Stimulated activated naive CD8-positive, alpha-beta T cell treated with anti-CD3 and anti-CD28 coated beads, Interleukin-15, amount 100 ng/mL, for 72 hours (primary cell): ENCODE results near the gene CASP8AP2.
A peak's percentile ranks its signal among the peaks of the same experiment; 100 is the strongest.
"Not testable (repeated sequence)": the region's sequence is repeated elsewhere in the genome, so short reads cannot be mapped to it uniquely, and the experiment has no call there.

Experiments used
- ATAC-seq: fragments of 150-1000 bp; cut with Tn5 transposase; 2 replicates; pipeline ENCODE4 v1.10.0; 2021; ENCODE audit warnings: mild to moderate bottlenecking, moderate library complexity
- DNase-seq, 2 donors: peaks; one replicate each; pipeline ENCODE4 v3.0.0; 2021 to 2022
- H3K27ac Mint-ChIP-seq, 2 donors: one replicate each; pipeline ENCODE4 v1.8.0; 2022; ENCODE audit warnings: mild to moderate bottlenecking in 2 of 2, mixed read lengths in 2 of 2, moderate library complexity in 2 of 2
- H3K27me3 Mint-ChIP-seq: one replicate; pipeline ENCODE4 v1.8.0; 2022; ENCODE audit warnings: mixed read lengths
- H3K4me1 Mint-ChIP-seq: one replicate; pipeline ENCODE4 v1.8.0; 2022; ENCODE audit warnings: mild to moderate bottlenecking, mixed read lengths
- H3K4me3 Mint-ChIP-seq, 2 donors: one replicate each; pipeline ENCODE4 v1.8.0; 2022; ENCODE audit warnings: mild to moderate bottlenecking in 2 of 2, mixed read lengths in 2 of 2, moderate library complexity in 1 of 2
- H3K9me3 Mint-ChIP-seq, 2 donors: one replicate each; pipeline ENCODE4 v1.8.0; 2022; ENCODE audit warnings: mixed read lengths in 2 of 2

CASP8AP2 gene

DNA sequence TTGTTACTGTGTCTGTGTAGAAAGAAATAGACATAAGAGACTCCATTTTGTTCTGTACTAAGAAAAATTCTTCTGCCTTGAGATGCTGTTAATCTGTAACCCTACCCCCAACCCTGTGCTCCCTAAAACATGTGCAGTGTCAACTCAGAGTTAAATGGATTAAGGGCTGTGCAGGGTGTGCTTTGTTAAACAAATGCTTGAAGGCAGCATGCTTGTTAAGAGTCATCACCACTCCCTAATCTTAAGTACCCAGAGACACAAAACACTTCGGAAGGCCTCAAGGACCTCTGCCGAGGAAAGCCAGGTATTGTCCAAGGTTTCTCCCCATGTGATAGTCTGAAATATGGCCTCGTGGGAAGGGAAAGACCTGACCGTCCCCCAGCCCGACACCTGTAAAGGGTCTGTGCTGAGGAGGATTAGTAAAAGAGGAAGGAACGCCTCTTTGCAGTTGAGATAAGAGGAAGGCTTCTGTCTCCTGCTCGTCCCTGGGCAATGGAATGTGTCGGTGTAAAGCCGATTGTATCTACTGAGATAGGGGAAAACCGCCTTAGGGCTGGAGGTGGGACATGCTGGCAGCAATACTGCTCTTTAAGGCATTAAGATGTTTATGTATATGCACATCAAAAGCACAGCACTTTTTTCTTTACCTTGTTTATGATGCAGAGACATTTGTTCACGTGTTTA lies 61.3 kb downstream of the CASP8AP2 start:
- Mint-ChIP-seq H3K27me3 (peaks cover 53% of the 10 kb centered on the region), H3K4me1 (peaks cover 19% of the 10 kb centered on the region)
- ATAC-seq, H3K4me3 Mint-ChIP-seq, H3K27ac Mint-ChIP-seq, H3K9me3 Mint-ChIP-seq, DNase-seq: not testable (repeated sequence)

DNA sequence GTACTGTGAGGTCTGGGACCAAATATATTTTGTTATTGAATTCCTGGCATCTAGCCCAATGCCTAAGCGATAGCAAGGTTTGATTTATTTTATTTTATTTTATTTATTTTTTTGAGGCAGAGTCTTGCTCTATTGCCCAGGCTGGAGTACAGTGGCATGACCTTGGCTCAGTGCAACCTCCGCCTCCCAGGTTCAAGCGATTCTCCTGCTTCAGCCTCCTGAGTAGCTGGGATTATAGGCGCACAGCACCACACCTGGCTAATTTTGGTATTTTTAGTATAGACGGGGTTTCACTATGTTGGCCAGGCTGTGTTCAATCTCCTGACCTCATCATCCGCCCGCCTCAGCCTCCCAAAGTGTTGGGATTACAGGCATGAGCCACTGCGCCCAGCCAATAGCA lies 62.9 kb downstream of the CASP8AP2 start:
- not testable (repeated sequence) for DNase-seq, ATAC-seq, H3K9me3 Mint-ChIP-seq, H3K27ac Mint-ChIP-seq, H3K4me3 Mint-ChIP-seq
- H3K27me3 Mint-ChIP-seq, result peaks cover 66% of the 10 kb centered on the region
- peaks cover 19% of the 10 kb centered on the region for H3K4me1 Mint-ChIP-seq

DNA sequence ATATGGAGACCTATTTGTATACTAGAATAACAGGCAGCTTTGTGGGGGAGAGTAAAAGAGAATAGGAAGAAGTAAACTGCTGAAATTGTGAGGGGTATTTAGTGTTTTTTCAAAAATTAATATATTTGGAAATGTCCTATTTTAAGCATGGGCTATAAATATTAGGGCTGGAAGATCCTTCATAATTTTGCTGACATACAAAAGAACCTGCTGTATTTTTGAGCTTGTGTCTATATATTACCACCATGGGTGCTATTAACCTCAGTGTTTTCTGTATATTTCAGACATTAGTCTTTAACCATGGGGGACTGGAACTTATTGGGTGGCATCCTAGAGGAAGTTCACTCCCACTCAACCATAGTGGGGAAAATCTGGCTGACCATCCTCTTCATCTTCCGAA lies 64.5 kb downstream of the CASP8AP2 start, which contains the start of gene GJA10:
Gene GJA10, plus strand, starts transcription at position 301 of the 400 bp plus-strand sequence. Its CDS starts 0 bp downstream, at position 301.
- Mint-ChIP-seq H3K4me1 (peaks cover 11% of the 10 kb centered on the region), H3K4me3 (no peak within 1 kb of the TSS), H3K27ac (peak within 1 kb of the TSS in 1 of 2 donors; percentile 41), H3K9me3 (no peaks in the 10 kb centered on the region), H3K27me3 (peaks cover 60% of the 10 kb centered on the region)
- ATAC-seq (no peak), DNase-seq (no peak)

DNA sequence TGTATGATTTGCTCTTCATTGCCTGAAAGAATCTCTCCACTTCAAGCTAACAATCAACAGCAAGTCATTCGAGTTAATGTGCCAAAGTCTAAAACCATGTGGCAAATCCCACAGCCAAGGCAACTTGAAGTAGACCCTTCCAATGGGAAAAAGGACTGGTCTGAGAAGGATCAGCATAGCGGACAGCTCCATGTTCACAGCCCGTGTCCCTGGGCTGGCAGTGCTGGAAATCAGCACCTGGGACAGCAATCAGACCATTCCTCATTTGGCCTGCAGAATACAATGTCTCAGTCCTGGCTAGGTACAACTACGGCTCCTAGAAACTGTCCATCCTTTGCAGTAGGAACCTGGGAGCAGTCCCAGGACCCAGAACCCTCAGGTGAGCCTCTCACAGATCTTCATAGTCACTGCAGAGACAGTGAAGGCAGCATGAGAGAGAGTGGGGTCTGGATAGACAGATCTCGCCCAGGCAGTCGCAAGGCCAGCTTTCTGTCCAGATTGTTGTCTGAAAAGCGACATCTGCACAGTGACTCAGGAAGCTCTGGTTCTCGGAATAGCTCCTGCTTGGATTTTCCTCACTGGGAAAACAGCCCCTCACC lies 65.7 kb downstream of the CASP8AP2 start:
- Mint-ChIP-seq H3K4me1 (peaks cover 11% of the 10 kb centered on the region), H3K27me3 (peaks cover 66% of the 10 kb centered on the region), H3K9me3 (no peaks in the 10 kb centered on the region), H3K4me3 (no peak overlapping the region), H3K27ac (no peak overlapping the region)
- ATAC-seq (no peak), DNase-seq (no peak)

DNA sequence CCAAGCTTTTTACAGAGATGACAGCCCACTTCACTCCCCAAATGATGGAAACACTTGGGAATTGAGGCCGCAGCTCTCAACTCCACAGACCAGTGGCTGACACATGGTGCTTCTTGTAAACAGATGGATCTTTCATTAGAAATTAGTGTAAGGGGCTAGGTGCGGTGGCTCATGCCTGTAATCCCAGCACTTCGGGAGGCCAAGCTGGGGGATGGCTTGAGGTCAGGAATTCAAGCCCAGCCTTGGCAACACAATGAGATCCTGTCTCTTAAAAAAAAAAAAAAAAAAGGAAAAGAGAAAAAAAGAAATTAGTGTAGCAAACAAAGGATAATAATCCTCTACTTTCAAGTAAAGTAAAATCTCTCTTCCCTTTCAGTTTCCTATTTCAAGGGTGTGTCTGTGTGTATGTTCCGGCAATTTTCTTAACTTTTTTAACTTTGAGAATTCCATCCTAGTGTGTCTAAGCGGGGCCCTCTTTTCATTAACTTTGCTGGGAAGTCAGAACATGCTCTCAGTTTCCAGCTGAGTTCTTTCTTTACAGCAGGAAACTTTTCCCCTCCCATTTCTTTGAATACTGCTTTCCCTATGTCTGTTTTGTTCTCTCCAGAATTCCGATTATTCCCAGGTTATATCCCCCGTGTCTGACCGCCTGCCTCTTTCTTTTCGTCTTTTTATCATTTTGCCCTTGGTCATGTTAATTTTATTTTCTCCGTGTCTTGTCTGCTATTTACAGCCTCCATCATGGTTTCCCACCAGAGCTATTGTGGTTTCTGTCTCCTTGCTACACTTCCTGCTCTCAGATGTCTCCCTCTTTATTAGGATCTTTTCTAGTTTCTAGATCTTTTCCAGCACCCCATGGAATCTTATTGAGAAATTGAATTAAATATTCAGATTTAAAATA lies 80.6 kb downstream of the CASP8AP2 start:
- not testable (repeated sequence) for H3K27me3 Mint-ChIP-seq, H3K27ac Mint-ChIP-seq, ATAC-seq, DNase-seq, H3K9me3 Mint-ChIP-seq
- Mint-ChIP-seq H3K4me1 (peaks cover 13% of the 10 kb centered on the region), H3K4me3 (peak overlapping the region; percentile 29 to 48)

DNA sequence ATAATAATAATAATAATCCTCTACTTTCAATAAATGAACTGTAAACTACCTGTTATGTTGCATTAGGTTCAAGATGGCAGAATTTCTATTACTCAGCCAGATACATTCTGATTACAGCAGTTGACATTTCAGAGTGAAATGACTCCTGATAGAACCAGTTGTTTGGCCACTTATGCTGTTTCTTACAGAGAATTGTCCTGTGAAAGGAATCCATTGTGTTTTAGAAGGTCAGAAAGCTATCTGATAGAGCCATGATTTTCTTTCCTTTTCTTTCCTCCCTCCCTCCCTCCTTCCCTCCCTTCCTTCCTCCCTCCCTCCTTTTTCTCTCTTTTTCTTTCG lies 81.2 kb downstream of the CASP8AP2 start:
- ATAC-seq (no peak), DNase-seq (no peak)
- Mint-ChIP-seq H3K4me1 (peaks cover 19% of the 10 kb centered on the region), H3K27ac (no peak overlapping the region), H3K4me3 (no peak overlapping the region), H3K27me3 (no peaks in the 10 kb centered on the region), H3K9me3 (peaks cover 0 to 8% of the 10 kb centered on the region in 2 donors)

DNA sequence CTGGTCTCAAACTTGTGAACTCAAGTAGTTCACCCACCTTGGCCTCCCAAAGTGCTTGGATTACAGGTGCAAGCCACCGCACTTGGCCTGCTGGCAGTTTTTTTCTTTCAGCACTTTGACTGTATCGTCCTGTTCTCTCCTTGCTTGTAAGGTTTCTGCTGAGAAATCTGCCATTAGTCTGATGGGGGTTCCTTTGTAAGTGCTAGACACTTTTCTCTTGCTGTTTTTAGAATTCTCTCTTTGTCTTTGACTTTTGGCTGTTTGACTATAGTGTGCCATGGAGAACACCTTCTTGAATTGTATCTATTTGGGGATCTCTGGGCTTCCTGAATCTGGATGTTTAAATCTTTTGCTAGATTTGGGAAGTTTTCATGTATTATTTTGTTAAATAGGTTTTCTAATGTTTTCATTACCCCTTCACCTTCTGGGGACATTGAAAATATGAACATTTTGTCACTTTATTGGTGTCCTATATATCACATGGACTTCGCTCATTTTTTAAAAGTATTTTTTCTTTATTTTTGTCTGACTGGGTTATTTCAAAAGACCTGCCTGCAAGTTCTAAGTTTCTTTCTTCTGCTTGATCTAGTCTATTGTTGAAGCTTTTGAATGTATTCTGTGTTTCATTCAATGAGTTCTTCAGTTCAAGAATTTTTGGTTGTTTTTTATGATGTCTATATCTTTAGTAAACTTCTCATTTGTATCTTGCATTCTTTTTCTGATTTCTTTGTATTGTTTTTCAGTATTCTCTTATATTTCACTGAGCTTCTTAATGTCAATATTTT lies 86.6 kb downstream of the CASP8AP2 start:
- Mint-ChIP-seq H3K4me1 (peaks cover 12% of the 10 kb centered on the region), H3K27ac (peak overlapping the region in 1 of 2 donors; percentile 57), H3K27me3 (no peaks in the 10 kb centered on the region), H3K9me3 (peaks cover 13 to 26% of the 10 kb centered on the region in 2 donors), H3K4me3 (no peak overlapping the region)
- no peak for ATAC-seq
- no peak for DNase-seq

DNA sequence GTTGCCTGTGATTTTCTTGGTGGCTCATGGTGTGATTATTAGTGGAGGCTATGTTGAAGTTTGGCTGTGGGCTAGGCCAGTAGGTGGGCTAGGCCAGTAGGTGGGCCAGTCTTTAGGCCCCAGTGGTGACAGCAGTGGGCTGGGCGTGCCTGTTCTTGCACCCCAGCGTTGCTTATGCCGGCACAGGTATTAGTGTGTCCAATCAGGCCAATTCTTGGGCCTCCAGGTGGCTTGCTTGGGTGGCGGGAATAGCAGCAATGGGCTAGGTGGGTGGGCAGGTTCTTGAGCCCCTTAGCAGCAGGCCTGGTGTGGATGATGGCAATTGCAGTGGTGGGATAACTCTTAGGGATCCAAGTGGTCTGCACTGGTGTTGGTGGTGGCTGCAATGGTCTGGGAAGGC lies 87.5 kb downstream of the CASP8AP2 start:
- H3K4me3 Mint-ChIP-seq, result no peak overlapping the region

DNA sequence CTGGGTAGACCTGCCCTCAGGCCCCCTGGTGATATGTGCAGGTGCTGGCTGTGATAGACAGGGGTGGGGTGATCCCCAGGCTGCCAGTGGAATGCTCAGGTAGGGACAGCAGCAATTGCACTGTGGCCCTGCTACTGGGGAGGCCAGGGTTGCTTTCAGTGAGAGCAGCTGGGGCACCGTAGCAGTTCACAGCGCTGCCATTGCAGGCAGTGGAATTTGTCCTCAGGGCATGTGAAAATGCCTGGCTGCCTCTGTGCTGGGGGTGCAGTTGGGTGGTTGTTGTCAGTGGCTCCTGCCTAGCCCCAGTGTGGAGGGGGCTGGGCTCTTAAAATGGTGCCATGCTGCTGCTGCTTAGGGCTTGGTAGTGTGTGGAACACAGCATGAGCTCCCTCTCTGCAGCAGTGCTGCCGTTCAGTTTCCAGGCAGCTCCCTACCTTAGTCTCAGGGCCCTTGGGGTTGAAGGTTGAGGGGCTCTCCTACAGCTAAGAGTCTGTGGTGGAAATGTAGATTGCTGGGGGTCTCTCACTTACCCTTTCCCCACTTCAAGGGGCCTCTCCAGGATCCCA lies 88.2 kb downstream of the CASP8AP2 start:
- H3K4me3 Mint-ChIP-seq, result no peak overlapping the region
- peak overlapping the region in 1 of 2 donors; percentile 51 for H3K27ac Mint-ChIP-seq
- H3K4me1 Mint-ChIP-seq, result peaks cover 18% of the 10 kb centered on the region
- no peak for ATAC-seq
- DNase-seq, result no peak
- H3K9me3 Mint-ChIP-seq, result peaks cover 13 to 26% of the 10 kb centered on the region in 2 donors
- no peaks in the 10 kb centered on the region for H3K27me3 Mint-ChIP-seq

More for the DNA sequence above, 87.5 kb downstream of the CASP8AP2 start:
- Mint-ChIP-seq H3K27ac (peak overlapping the region in 1 of 2 donors; percentile 57), H3K27me3 (no peaks in the 10 kb centered on the region), H3K4me1 (peaks cover 14% of the 10 kb centered on the region), H3K9me3 (peaks cover 13 to 26% of the 10 kb centered on the region in 2 donors)
- ATAC-seq (no peak), DNase-seq (no peak)
